SHP77 treated with DMSO at 0.1 percent for 48 hours (cell line): ENCODE data around the gene AGRP.
"Not testable (repeated sequence)": the region's sequence is repeated elsewhere in the genome, so short reads cannot be mapped to it uniquely, and the experiment has no call there.

Source experiments
- DNase-seq: peaks from one replicate; lab custom pipeline; 2025; lab: John Stamatoyannopoulos, UW

Gene AGRP

DNA sequence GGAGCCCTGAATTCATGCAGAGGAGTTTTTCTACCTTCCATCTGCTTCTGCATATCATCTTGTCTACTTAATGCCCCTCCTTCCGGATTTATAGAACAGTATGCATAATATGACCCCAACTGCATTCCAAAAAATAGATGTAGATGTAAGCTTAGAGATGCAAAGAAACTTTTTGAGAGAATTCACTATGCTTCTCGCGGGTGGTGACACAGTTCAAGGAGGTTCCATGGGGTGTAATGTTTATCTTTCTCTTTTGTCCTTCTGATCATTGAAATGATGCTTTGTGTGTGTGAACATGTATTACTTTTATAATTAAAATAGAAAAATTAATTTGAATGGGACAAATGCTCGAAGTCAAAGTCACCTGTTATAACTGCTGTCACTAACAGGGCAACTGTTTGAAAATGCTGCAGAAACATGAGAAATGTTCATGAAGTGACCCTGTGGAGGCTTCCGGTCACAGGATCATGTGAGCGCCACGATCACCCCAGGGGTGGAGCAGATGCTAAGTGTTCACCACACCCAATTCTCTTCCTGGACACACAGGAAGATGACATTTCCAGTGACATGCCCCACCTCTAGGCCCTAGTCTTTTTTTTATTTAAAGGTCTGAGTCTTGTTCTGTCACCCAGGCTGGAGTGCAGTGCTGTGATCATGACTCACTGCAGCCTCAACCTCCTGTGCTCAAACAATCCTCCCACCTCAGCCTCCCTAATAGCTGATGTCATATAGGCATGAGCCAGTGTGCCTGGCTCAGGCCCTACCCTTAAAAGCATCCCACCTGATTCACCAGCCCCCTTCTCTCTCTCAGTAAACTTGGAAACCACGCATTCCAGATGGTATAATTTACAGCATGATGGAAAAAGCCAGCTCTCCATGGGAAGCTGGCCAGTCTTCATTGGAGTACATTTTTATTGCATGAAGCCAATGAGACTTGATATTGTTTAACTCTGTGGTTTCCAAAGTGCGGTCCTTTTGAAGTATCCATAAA, 21.0 kb upstream of the AGRP start:
- DNase-seq, result no peak

DNA sequence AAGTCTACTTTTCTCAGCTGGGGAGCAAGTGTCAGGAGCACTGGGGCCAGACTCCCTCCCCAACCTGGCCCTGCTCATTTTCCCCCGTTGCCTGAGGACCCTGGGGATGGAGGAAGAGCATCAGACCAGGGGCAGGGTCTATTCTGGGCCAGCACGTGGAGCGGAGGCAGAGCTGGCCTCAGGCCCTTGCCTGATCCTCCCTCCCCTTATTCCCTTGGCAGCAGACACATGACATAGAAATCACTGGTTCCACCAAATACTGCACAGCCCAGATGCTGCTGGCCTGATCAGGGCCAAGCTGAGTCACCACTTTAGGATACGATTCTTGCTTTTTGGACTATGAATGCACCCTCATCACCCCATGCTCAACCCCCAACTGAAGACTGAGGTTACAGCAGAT, 15.8 kb upstream of the AGRP start:
- DNase-seq, result no peak

DNA sequence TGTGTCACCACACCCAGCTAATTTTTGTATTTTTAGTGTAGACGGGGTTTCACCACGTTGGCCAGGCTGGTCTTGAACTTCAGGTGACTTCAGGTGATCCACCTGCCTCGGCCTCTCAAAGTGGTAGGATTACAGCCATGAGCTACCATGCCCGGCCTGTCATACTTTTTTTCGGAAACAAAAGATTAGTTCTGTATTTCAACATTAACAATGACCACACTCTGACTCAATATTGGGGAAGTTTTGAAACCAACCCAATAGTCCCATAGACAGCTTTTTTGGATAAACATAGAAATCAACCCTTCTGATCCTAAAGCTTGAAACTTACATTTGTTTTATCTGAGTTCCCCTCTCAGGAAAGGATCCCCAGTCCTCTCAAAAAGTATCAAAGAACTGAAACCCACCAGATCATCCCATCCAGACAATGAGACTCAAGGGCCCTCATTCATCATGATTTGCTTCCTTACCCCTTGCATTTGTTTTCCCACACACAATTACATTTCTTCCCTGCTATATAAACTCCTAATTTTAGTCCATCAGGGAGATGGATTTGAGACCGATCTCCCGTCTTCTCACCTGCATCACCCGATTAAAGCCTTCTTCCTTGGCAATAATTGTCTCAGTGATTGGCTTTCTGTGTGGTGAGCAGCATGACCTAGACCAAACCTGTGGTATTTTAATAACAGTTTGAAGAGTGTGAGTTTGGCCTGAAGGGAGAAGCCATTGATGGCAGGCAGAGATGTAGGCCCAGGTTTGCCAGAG, 7.2 kb upstream of the AGRP start:
- DNase-seq, result no peak

DNA sequence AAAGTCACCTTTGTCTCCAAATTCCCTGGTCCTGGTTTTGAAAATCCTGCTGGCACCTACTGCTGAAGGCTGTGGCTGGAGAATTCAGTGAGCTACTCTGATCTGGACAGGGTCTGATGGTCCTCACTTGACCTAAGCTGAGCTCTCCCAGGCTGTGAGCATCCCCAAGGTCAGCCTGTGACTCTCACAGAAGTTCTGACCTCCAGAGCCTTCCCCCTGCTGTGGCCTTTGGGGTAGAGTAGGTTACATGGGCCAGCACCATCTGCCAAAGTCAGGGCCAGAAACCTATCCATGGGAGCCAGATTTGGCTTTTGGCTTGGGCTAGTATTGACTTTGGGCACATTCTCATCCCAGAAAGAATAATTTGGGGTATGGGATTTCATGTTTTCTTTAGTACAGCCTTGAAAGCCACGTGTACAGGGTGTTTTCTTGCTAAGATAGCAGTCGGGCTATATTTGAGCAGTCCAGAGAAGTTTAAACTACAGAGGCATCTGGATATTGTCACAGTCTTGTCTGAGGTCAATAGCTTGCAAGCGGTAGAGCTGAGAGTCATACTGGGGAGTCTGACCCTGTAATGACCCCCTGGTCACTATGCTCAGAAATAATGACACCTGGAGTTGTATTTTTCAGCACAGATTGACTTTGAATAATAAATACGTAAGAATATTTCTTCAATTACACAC, 6.2 kb upstream of the AGRP start:
- no peak for DNase-seq

DNA sequence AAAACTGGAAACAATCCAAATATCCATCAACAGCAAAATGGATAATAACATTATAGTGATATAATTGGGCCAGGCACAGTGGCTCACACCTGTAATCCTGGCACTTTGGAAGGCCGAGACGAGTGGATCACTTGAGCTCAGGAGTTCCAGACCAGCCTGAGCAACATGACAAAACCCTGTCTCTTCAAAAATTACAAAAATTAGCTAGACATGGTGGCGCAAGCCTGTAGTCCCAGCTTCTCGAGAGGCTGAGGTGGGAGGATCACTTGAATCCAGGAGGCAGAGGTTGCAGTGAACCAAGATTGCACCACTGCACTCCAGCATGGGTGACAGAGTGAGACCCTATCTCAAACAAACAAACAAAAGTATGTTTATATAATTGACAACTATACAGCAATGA, 4.2 kb upstream of the AGRP start:
- DNase-seq, result not testable (repeated sequence)

DNA sequence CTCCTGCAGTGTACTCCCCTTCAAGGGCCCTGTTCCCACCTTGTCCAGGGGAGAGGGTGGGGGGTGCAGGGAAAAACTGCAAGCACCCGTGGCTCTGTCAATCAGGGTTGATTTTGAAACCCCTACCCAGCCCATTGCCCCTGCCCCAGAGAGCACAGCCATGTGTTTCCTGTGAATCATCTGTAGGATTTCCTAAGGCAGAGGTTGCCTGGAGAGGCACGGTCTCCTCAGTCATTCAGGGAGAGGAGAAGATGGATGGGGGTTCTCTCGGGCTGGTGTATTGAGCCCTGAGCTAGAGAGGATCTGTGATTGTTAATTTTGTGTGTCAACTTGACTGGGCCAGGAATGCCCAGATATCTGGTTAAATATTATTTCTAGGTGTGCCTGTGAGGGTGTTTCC, 3.5 kb upstream of the AGRP start:
- no peak for DNase-seq

DNA sequence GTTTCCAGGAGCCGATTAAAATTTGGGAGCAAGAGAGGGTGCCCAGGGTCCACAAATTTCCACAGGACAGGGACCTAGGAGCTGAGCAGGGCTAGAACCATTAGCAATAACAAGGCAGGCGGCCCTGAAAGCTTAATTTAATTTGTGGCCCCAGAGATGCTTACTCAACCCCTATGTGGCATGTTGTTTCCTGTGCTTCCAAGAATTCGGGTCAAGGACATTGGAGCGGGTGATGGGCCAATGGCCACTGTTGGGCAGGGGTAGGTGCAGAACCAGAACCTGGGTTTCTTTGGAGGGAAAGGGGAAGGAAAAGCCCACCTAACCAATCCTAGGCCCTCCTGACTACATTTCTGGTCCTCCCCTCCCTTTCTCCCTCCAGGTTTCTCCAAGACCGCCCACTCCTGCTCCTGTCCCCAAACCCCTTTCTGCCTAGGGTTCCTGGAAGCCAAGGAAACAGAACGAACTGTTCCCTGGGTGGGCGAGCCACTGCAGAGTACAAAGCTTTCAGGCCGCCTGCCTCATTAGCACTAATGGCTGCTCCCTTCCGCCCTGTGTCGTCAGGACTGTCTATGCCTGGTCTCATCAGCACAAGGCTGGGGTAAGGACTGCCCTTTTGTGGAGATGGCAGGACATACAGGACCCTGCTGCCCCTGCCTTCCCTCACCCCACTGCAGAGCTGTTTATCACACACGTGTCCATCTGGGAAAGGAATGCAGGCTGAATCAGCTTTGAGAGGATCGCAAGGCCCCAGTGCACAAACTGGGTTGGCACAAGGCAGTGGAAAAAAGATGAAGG, 581 bp upstream of the AGRP start:
- DNase-seq, result no peak

DNA sequence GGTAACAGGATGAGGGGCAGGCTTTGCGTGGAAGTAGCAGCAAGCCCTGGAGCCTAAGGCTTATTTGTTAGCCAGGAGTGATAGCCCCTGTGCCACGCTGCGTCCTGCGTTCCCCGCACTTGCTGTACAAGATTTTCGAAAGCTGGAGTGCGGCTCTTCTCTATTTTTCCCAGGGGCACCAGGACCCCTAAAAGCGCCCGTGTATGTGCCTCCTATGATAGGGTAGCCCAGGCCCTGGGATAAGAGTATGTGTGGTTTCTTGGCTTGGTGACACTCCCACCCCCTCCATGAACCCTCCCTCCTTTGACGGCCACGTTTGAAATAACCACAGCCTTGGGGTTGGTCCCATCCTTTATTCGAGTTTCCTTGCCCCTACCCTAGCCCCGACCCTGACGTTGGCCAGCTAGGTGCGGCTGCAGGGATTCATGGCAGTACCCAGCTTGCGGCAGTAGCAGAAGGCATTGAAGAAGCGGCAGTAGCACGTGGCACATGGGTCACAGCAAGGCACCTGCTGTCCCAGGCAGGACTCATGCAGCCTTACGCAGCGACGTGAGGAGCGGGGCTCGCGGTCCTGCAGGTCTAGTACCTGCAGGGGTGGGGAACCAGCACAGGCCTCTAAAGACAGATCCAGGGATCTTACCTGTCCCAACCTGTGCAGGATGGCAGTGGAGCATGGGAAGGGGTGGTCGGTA, 968 bp downstream of the AGRP start:
- DNase-seq, result no peak

DNA sequence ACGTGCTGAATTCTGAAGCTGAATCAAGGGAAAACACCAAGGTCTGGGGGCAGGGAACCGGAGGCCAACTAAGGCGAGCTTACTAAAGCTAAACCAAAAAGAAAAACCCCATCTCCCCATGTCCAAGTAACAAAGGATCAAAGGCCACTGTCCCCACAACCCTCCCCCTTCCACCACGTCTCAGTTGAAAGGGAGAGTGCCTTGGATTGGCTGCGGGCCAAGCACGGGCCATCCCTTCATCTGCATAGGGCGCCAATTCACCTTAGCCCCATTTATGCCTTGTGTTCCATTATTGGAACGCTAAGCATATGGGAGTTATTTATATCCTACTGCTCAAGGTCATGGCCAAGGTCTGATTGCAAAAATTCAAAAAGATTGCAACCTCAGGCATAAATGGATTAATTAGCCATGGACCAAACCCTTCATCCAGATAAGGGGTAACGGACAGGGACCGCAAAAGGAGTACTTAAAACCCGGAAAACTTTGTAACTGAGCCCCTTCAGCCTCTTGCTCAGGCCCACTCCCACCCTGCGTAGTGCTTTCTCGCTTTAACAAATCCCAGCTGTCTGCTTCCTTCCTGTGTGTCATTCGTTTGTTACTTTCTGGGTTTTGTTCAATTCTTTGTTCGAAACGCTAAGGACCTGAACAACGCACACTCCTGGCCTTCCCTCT, 1.6 kb downstream of the AGRP start:
- no peak for DNase-seq

DNA sequence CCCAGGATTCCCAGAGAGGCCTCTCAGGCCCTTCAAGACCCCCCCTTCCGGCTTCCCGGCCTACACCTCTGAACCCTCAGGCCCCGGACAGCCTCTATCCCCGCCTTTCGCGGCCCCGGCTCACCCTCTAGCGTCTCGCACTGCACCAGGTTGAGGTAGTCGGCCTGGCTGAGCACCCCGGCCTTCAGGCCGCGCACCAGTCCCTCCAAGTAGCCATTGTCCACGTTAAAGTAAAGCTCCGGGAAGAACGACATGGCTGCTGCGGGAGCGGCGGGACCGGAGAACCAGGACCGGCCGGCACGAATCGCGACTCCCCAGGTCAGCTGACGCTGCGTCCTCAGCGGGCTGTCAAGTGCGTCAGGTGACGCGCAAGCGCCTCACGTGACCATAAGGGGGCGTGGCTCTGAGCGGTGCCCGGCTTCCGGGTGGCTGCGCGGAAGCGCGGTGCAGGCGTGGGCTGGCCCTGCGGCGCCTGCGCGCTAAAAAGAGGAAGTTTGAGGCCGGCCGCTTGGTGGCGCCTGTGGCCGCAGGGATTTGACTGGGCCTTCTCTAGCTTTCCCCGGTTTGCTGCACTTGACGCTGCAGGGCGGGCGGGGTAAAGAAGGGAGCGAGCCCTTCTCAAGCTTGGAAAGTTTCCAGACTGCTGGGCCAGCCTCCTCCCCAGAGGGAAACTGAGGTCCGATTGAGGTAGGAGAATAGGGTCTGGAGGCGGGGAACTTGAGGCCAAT, 2.4 kb downstream of the AGRP start, which contains the start of gene ATP6V0D1:
ATP6V0D1 (minus strand) TSS at position 325 of the 728 bp plus-strand sequence; CDS start at position 254, 71 bp downstream.
- DNase-seq, result peak; percentile 89

DNA sequence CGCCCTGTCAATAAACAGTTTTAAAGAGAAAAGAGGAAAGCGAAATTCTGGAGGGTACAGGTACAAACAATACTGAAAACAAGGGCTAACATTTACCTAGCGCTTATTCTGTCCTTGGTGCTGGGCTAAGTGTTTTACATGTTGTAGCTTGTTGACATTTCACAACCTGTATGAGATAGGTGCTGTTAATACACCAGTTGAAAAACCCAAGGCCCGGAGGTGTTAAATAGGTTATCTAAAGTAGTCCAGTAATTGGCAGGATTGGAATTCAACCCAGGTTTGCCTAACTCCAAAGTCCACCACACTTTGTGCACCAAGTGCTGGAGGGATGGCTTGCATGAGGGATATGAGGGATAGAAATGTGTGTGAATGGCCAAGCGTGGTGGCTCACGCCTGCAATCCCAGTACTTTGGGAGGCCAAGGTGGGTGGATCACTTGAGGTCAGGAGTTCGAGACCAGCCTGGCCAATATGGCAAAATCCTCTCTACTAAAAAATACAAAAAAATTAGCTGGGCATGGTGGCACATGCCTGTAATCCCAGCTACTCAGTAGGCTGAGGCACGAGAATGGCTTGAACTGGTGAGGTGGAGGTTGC, 5.3 kb downstream of the AGRP start:
- DNase-seq, result no peak

DNA sequence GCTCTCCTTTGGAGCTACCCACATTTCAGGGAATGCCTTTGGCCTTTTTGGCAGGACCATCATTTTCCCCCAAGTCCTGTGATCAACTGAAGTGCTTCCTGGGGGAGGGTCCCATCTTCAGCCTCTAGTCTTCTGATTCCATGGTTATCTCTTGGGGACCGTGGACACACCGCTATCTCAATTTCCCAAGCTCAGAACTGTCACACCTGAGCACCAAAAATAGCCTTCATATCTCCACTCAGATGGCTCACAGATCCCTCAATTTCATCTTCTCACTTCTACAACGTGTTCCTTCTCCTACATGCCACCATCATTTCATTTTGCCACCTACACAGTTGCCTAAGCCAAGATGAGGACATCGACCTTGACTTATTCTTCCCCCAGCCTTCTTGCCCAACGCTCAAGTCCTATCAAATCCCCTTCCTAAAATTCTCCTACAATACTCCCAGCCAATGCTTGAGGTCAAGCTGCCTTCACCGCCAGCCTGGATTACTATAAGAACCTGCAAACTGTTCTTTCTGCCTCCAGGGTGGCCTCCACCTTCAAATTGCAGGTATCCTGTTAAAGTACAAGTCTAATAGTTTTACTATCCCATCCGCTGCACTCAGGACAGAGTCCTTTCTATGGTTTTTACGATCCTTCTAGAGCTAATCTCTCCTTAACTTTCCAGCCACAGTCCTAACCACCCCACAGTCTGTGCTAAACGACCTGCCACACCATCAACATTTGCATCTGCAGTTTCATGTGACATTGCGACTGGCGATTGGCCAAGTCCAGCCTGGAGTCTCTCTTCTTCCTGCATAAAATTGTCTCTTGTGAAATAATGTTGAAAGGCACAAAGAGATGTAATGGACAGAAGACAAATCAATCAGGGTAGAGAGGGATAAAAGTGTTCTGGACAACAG, 8.5 kb downstream of the AGRP start:
- DNase-seq, result no peak

DNA sequence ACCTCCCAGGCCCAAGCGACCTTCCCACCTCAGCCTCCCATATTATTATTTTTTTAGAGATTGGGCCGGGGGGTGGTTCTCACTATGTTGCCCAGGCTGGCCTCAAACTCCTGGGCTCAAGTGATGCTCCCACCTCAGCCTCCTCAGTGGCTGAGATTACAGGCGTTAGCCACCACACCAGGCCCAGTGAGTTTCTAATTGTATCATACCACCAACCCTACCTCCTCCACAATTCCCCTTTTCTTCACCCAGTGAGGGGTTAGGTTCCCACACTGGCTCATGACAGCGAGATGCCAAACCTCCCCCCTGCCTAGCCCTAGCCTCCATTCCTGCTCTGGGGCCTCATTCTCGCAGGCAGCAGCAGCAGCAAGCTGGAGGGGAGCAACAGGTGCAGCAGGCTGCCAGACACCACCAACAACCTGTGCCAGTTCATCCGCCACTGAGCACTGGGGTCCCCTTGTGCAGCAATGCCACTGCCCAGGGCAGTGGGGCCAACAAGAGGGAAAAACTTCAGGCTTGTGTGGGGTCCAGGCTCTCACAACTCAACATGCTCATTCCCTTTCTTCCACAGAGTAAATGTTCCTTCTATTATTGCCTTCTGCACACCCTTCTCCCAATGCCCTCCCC, 11.5 kb downstream of the AGRP start:
- no peak for DNase-seq

DNA sequence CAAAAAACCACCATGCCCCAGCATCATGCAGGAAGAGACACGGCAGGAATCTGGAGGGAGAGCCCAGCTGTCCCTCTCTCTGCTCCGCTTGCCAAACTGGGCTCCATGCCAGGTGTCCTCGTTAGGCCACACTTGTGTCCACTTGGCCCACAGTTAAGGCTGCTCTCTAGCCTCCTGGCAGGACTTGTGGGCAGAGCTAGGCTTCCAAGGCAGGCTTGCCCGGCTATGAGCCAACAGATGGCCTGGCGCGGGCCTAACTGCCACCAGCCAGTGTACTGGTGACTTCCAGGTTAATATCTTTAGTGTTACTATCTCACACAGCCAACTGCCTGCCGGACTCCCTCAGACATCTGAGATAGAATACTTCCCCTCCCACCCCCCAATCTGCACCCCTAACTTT, 13.0 kb downstream of the AGRP start:
- DNase-seq, result peak; percentile 69

DNA sequence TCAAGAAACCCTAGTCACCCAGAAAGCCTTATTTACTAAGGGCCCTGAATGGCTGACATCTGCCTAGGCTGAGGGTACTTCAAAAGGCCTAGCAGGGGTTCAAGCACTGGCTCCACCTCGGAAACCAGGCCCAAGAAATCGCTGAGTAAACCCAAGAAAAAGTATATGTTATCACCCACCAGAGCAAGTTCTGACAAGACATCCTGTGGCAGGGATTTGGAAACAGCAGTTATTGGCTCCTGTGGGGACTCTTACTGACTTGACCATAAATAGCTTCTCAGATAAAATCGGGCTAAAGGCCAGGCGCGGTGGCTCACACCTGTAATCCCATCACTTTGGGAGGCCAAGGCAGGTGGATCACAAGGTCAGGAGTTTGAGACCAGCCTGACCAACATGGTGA, 14.6 kb downstream of the AGRP start:
- no peak for DNase-seq

DNA sequence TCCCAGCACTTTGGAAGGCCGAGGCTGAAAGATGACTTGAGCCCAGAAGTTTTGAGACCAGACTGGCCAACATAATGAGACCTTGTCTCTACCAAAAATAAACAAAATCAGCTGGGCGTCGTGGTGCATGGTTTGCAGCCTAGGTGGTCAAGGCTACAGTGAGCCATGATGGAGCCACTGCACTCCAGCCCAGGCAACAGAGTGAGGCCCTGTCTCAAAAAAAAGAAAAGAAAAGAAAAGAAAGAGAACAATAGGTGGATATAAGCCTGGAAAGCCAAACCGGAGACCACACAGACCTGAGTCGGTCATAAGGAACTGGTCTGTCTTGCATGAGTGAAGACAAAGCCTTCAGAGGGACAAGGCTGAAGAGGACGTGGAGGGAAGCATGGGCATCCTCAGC, 16.8 kb downstream of the AGRP start:
- no peak for DNase-seq

DNA sequence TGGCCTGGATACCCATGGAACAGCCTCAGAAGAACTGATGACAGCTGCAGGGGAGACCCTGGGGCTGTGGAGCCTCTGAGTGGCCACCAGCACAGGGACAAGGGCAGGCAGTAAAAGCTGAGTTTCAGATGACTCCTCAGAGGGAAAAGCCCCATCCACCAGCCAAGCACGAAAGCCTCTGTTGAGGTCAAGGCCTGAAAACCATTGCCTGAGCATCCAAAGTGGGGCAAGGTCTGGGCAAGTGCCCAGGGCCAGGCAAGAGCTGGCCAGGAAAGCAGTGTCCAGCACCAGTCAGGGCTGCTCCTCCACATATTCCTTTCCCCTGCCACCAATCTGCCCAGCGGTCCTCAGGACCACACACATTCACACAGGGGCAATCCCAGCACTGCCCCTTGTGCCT, 18.8 kb downstream of the AGRP start:
- DNase-seq, result no peak

DNA sequence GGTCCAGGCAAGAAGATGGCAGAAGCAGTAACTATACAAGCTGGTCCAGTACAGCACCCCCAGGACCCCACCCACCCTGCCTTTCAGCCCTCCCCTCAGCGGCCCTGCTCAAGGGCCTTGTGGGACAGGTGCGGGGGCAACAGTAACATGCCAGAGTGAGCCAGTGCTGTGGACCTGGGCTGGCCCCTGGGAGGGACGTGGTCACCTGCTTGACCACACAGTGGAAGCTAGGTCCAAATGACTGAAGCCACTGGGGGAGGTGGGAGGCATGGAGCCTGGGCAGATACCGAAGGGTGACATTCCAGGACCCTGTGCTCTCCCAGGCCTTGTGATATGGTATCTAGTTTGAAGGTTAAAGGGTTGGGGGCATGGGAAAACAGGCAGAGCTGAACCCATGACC, 19.7 kb downstream of the AGRP start:
- DNase-seq, result no peak
